HG02588 (cell line): ENCODE measurements around the gene RASGRP4.
A peak's percentile ranks its signal among the peaks of the same experiment; 100 is the strongest.
"Not testable (repeated sequence)": the region's sequence is repeated elsewhere in the genome, so short reads cannot be mapped to it uniquely, and the experiment has no call there.

Experiments used
- ATAC-seq: cut with Tn5 transposase; IDR thresholded peaks from one replicate; pipeline ENCODE4 v1.9.1; 2021; ENCODE audit warnings: mild to moderate bottlenecking, moderate library complexity; ENCODE audit not compliant: unreplicated experiment

RASGRP4 gene

DNA sequence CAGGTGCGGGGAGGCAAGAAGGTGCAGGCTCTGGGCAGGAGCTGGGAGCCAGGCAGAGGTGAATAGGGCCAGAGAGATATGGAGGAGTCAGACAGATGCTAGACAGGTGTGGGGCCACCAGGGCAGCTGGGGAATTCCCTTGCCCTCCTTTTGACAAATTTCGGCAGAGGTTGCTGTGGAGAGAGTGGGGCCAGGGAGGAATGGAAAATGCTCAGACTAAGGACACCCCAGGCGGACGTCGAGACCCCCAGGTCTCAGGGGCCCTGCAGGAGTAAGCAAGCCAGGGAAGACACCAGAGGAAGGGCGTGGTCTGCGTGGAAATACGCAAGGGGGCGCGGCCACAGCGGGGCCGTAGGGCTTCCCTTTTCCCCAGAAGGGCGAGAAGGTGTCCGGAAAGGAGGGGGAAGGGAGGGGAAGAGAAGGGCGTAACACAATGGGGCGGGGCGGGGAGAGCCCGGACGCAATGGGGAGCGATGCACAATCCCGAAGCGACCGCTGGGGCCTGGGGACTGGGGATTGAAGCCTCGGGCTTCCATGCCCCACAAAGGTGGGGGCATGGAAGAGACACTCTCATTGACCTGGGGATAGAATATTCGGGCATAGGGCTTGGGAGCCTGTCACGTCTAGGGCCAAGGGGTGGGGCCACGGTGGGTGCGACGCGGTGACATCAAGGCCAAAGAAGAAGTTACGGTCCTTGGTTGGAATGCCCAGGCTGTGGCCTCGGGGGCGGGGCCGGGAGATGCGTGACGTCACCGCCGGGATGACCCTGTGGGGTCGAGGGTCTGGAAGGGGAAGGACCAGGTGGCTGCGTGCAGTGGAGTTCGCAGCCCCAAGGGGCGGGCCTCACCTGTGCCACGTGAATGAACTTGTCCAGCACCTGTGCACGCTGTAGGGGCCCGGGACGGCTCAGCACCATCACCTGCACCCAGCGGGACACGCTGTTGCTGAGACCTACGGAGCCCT, 8.2 kb downstream of the RASGRP4 start:
- no peak for ATAC-seq

DNA sequence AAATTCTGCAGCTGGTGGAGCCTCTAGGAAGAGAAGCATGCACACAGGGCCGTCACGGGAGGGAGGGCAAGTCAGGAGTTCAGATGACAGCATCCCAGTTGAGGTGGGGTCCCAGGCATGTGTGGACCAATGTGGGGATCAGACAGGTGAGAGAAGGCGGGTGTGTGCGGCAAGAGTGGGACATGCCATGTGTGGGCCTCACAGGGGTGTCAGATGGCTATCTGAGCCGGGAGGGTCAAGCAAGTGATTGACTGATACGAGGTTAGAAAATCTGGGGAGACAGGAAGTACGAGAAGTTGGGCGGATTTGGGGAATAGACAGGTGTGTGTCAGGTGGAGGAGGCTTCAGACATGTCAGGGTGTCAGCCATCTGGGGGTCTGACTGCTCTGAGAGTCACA, 8.9 kb downstream of the RASGRP4 start:
- no peak for ATAC-seq

DNA sequence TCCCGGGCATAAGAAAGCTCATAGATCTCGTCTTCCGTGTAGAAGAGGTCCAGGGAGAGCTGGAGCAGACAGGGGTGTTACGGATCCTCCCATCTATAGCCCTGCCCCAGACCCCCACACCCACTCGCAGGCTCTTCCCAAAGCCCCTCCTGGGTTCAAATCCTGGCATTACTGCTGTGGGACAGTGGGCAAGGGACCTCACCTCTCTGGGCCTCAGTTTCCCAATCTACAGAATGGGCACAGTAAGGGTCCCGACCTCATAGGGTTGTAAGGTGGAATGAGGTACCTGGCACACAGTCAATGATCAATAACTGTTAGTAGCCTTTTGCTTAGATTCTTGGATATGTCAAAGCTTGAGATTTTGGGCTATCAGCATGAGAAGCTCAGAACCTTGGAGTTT, 12.6 kb downstream of the RASGRP4 start:
- no peak for ATAC-seq

DNA sequence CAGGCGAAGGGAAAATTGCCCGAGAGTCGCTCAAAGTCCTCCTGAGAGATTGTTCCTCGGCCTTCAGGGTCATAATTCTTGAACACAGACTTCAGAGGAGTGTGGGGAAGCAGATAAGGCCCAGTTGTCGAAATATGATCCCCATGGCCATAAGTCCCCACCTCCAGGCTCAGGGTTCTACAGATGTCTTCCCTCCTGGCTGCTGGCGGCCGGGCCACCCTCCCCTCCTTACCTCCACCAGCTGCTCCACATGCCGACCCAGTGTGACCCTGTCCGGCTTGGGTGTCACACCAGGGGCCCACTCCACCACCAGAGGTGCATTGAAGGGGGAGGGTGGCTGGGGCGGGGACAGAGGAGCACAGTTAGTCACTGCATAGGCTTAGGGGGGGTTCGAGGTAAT, 13.1 kb downstream of the RASGRP4 start:
- ATAC-seq: no peak

DNA sequence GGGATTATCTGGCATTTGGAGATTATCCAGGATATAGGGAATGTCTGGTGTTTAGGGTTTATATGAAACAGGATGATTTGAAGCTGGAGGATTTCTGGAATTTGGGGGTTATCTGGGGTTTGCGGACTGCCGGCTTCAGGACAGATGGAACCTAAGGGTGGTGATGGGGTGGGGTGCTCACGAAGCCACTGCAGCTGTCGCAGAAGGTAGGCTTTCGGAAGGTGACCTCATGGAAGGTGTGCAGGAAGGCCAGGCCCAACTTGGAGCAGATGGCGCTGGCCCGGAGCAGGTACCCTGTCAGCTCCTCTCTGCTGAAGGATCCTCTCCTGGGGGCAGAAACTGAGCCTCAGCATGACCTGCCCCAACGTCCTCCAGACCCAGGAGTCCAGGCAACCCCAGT, 13.5 kb downstream of the RASGRP4 start:
- no peak for ATAC-seq

DNA sequence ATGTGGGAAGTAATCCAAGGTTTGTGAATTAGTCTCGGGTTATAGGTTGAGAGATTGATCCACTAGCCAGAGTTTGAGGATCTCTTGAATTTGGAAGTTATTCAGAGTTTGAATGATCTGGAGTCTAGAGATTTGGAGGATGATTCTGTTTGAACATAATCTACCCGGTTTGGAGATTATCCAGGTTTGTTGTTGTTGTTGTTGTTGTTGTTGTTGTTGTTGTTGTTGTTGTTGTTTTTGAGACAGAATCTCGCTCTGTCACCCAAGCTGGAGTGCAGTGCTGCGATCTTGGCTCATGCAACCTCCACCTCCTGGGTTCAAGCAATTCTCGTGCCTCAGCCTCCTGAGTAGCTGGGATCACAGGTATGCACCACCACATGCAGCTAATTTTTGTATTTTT, 14.1 kb downstream of the RASGRP4 start:
- ATAC-seq: not testable (repeated sequence)

DNA sequence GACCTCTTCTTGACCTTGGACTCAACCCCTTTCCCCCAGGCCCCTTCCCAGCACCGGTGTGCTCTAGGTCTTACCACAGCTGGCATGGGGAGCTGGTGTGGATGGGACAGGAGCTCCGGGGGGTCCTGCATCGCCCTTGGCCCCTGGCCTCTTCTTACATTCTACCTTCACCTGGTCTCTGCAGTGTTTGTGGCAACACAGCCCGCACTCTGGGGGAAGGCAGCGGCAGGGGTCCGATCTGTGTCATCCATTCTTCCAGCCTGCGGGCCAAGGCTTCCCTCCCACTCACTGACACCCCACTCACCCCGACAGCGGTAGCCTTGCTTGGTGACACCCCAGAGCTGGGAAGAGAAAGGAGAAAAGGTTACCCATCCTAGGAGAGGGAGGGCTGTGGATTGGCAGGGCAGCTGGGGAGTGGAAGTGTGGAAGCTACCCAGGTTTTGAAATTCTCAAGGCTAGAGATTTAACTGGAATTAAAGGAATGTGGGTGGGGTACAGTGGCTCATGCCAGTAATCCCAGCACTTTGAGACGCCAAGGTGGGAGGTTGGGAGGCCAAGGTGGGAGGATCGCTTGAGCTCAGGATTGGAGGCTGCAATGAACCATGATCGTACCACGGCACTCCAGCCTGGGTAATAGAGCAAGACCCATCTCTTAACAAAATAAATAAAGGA, 14.8 kb downstream of the RASGRP4 start:
- no peak for ATAC-seq

DNA sequence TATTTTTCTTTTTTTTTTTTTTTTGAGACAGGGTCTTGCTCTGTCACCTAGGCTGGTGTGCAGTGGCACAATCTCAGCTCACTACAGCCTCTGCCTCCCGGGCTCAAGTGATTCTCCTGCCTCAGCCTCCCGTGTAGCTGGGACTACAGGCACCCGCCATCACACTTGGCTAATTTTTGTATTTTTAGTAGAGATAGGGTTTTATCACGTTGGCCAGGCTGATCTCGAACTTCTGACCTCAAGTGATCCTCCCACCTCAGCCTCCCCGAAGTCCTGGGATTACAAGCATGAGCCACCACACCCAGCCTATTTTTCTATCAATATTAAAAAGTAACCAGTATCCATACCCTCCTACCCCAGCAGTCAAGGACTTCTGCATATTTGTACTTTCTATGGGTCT, 15.6 kb downstream of the RASGRP4 start:
- ATAC-seq: not testable (repeated sequence)

DNA sequence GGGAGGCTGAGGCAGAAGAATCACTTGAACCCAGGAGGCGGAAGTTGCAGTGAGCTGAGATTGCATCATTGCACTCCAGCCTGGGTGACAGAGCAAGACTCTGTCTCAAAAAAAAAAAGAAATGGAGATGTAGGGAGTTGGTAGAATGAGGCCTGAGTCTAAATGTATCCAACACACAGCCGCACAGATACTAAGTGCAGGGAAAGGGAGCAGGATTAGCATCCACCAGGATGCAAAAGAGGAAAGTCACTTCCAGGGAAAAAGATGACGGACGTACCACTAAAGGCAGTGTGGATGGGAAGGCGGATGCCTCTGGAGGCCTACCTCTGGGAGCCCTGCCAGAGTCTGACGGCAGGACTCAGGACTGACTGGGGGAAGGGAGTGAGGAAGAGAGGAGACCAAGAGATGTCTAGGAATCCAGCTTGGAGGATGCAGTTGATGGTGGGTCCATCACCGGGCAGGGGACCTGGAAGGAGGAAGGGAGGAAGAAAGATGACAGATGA, 16.3 kb downstream of the RASGRP4 start:
- ATAC-seq: no peak

DNA sequence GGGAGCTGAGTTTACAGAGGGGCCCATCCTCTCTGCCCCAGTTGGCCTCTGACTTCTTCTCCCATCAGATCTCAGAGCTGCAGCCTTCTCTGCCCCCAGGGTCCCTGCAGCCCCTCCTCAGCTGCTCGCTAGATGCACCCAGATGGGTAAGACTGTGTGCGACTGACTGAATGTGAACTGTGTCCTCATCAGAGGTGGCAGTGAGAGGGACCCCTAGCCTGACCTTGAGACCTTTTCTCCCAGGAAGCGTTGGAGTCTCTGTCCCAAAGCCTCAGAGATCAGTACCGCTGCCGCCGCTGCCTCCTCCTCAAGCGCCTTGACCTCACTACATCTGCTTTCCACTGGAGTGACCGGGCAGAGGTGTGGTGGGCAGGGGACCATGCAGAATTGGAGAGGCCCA, 20.7 kb downstream of the RASGRP4 start:
- no peak for ATAC-seq

DNA sequence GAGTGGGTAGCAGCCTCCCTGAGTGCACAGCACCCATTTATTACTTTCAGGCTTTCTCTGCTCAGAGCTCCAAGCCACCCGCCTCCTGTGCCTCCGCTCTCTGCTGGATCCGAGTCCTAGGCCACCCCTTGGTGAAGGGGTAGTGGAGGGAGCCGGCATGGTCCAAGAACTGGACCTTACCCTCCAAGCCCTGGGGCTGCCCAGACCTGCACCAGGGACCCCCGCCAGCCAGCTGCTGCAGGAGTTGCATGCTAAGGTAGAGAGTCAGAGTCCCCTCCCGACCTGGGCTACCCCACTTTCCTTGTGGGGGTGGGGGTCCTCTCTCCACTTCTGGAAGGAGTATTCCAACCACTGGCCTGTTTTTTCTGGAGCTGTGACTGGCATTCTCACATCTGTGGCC, 21.2 kb downstream of the RASGRP4 start:
- ATAC-seq: no peak

DNA sequence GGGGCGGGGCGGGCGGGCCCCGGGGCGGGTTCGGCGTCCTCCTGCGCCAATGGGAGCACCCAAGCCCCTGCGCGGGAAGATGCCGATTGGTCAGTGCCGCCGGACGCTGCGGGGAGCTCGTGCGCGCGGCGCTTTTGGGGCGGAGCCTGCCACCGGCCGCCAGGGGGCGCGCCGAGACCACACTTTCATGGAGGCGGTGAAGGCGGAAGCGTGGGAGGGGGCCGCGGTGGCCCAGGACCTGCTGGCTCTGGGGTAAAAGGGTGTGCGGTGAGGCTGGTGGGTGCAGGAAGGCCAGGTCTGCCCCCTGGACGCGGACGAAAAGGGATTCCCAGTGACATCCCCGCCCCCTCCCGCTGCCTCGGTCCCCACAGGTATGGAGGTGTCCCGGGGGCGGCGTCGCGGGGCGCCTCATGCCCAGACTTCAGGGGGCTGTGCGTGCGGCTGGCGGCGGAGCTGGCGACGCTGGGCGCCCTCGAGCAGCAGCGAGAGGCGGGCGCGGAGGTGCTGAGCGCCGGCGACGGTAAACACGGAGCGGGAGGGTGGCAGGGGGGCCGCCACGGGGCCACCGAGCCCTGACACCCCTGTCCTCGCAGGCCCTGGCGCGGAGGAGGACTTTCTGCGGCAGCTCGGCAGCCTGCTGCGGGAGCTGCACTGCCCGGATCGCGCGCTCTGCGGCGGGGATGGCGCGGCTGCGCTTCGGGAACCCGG, 22.9 kb downstream of the RASGRP4 start, which contains the start of gene FAM98C:
Gene FAM98C, plus strand, starts transcription at position 127 of the 708 bp plus-strand sequence. Its CDS starts 61 bp downstream, at position 188.
- ATAC-seq: peak; percentile 84

DNA sequence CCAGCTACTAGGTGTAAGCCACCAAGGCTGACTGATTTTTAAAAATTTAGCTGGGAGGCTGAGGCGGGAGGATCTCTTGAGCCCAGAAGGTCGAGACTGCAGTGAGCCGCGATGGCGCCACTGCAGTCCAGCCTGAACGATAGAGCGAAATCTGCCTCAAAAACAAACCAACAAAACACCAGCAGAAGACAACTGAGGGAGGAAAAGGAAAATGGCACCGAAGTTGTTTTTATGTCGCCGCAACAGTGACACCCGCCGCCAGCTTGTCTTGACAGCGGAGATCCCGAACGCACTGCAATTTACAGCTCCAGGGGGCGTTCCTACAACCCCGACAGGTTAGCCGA, 23.4 kb downstream of the RASGRP4 start:
- ATAC-seq: no peak

DNA sequence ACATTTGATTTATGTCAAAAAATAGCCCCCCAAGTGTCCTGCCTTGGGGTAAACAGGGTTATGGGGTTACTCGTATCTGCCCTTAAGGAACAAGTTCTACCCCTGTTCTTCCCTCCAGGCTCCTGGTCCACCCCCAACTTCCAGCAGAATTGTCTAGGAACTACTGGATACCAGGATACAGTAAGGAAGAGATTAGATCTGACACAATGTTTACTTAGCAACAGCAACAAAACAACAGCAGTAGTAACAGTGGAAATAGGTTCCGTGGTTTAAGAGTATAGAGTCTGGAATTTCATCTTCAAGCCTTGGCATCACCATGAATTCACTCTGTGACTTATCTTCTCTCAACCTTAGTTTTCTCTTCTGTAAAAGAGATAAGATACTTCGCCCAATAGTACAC, 24.9 kb downstream of the RASGRP4 start:
- no peak for ATAC-seq

DNA sequence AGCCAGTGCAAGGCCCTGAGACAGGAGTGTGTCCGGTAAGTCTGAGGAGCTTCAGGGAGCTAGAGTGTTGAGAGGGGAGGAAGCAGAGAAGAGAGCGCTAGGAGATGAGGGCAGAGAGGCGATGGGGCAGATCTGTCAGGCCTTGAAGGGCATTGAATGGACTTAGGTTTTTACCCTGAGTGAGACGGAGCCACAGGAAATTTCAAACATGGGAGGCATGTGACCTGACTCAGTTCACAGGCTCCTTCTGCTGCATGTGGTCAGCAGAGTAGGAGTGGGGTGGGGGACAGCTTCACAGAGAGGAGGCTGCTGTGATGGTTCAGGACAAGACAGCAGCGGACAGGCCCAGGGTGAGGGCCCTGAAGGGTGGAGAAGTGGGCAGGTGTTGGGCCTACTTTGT, 25.7 kb downstream of the RASGRP4 start:
- ATAC-seq: no peak

DNA sequence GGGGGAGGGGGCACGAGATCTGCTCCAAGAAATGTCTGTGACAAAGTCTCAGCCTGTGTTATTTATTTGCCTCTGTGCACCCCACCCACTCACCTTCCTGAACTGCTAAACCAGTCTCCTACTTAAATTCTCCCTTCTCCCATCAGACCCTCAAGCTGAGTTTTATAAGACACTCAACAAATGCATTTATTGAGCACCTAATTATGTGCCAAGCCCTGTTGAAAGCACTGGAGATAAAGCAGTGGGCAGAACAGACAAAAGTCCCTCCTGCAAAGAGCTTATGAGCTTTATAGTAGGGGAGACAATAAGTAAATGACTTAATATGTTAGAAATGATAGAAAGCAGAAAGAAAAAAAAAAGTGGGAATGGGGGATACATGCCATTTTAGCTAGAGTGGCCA, 26.5 kb downstream of the RASGRP4 start:
- no peak for ATAC-seq

DNA sequence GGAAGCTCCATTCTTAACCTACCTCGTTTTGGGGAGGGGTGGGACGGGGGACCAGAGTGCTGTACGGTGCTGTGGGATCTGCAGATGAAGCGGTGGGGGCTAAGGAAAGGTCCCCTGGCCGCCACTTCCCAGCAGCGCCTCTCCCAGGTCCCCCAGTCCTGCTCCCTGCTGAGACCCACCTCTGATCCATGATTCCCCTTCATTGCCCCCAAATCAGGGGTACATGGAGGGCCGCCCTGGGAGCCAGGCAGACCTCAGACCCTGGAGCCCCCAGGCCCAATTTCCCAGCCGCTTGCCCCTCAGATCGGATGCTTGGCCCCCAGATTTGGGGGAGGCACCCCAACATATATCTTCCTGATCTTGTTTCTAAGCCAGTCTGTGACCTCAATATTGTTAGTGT, 26.9 kb downstream of the RASGRP4 start:
- no peak for ATAC-seq

DNA sequence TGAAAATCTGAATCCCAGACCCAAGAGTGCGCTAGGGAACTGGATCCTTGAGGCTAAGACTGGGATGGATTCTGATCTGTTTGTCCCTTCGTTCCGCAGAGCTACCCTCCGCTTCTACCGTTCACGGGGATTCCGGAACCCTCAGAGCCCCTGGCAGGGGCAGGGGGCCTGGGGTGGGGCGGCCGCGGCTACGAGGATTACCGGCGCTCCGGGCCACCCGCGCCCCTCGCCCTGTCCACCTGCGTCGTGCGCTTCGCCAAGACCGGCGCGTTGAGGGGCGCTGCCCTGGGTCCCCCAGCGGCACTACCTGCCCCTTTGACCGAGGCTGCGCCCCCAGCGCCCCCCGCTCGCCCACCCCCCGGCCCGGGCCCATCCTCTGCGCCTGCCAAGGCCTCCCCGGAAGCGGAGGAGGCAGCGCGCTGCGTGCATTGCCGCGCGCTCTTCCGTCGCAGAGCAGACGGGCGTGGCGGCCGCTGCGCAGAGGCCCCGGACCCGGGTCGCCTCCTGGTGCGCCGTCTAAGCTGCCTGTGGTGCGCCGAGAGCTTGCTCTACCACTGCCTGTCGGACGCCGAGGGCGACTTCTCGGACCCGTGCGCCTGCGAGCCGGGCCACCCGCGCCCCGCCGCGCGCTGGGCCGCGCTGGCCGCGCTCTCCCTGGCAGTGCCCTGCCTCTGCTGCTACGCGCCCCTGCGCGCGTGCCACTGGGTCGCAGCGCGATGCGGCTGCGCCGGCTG, 30.5 kb downstream of the RASGRP4 start:
- ATAC-seq: no peak

DNA sequence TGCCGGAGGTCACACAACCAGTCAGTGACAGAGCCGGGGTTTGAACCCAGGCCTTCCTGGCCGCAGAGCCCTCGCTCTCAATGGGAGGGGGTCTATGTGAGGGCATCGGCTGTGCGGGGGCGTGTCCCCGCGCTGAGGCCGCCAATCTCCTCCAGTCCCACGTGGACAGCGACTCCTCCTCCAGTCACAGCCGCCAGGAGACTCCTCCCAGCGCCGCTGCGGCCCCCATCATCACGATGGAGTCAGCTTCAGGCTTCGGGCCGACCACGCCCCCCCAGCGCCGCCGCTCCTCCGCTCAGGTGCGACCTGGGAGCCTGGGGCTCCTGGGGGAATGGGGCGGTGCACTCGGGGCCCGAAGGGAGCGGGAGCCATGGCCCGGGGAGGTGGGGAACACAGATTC, 31.5 kb downstream of the RASGRP4 start:
- no peak for ATAC-seq

DNA sequence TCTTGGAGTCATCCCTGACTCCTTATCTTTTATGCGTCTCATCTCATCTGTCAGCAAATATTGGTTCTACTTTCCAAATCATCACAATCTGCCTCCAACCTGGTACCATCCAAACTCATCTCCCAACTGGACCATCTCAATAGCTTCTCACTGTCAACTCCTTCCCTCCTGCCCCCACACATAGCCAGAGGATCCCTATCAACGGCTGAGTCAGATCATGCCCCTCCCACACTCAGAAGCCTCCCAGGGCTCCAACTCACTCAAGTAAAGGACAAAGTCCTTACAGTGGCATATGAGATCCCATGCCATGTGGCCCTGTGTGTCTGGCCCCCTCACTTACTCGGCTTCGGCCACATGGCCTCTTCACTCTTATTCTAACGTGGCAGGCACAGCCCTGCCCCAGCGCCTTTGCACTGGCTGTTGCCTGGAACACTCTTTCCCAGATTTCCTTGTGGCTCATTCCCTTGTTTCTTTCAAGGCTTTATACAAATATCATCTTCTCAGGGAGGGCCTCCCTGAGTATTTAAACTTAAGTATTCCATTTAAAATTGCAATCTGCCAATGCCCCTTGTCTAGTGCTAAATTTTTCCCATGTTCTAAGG, 33.2 kb downstream of the RASGRP4 start:
- ATAC-seq: no peak
